ENCODE results near the gene LHX3.
"Not testable (repeated sequence)": the region's sequence is repeated elsewhere in the genome, so short reads cannot be mapped to it uniquely, and the experiment has no call there.

Gene LHX3

GRCh38 chr9:136152931-136153330 lies 52.0 kb downstream of the LHX3 start:
- Mint-ChIP-seq H3K4me1 (peaks cover 48% of the 10 kb centered on the region), H3K27ac (no peak overlapping the region), H3K36me3 (ENCODE audit: low read depth) (no peaks in the 10 kb centered on the region), H3K27me3 (ENCODE audit: low read depth, poor library complexity) (peaks cover 38% of the 10 kb centered on the region), H3K4me3 (no peak overlapping the region), H3K9me3 (no peaks in the 10 kb centered on the region)
- TF ChIP-seq CTCF (IDR thresholded peaks at IDR 0.05) = no peak
- no peak for DNase-seq

GRCh38 chr9:136152543-136152866 lies 52.4 kb downstream of the LHX3 start:
- Mint-ChIP-seq H3K27me3 (ENCODE audit: low read depth, poor library complexity) (peaks cover 34% of the 10 kb centered on the region), H3K9me3 (no peaks in the 10 kb centered on the region), H3K27ac (no peak overlapping the region), H3K4me1 (peaks cover 45% of the 10 kb centered on the region), H3K36me3 (ENCODE audit: low read depth) (no peaks in the 10 kb centered on the region), H3K4me3 (peak overlapping the region; percentile 7)
- no peak for TF ChIP-seq CTCF (IDR thresholded peaks at IDR 0.05)
- no peak for DNase-seq

- peak overlapping the region; percentile 7 for H3K4me3 Mint-ChIP-seq
- H3K27ac Mint-ChIP-seq = no peak overlapping the region
- H3K4me1 Mint-ChIP-seq = peaks cover 40% of the 10 kb centered on the region
- no peaks in the 10 kb centered on the region for H3K36me3 Mint-ChIP-seq (ENCODE audit: low read depth)
- peaks cover 30% of the 10 kb centered on the region for H3K27me3 Mint-ChIP-seq (ENCODE audit: low read depth, poor library complexity)
- TF ChIP-seq CTCF (IDR thresholded peaks at IDR 0.05) = no peak
- no peaks in the 10 kb centered on the region for H3K9me3 Mint-ChIP-seq
- DNase-seq = no peak
These were observed 52.9 kb downstream of the LHX3 start for GRCh38 chr9:136151848-136152542.

GRCh38 chr9:136151214-136151804 lies 53.6 kb downstream of the LHX3 start:
- Mint-ChIP-seq H3K36me3 (ENCODE audit: low read depth) (no peaks in the 10 kb centered on the region), H3K4me3 (no peak overlapping the region), H3K27ac (no peak overlapping the region), H3K4me1 (peaks cover 33% of the 10 kb centered on the region), H3K27me3 (ENCODE audit: low read depth, poor library complexity) (peaks cover 30% of the 10 kb centered on the region), H3K9me3 (no peaks in the 10 kb centered on the region)
- no peak for DNase-seq
- TF ChIP-seq CTCF (IDR thresholded peaks at IDR 0.05) = no peak

GRCh38 chr9:136150664-136151213 lies 54.2 kb downstream of the LHX3 start:
- not testable (repeated sequence) for H3K4me3 Mint-ChIP-seq; H3K36me3 Mint-ChIP-seq (ENCODE audit: low read depth); H3K27ac Mint-ChIP-seq; DNase-seq; H3K9me3 Mint-ChIP-seq
- H3K4me1 Mint-ChIP-seq = peaks cover 29% of the 10 kb centered on the region
- H3K27me3 Mint-ChIP-seq (ENCODE audit: low read depth, poor library complexity) = peaks cover 34% of the 10 kb centered on the region

- Mint-ChIP-seq H3K36me3 (ENCODE audit: low read depth) (no peaks in the 10 kb centered on the region), H3K27me3 (ENCODE audit: low read depth, poor library complexity) (peaks cover 33% of the 10 kb centered on the region), H3K4me3 (no peak overlapping the region), H3K9me3 (no peaks in the 10 kb centered on the region), H3K27ac (no peak overlapping the region), H3K4me1 (peaks cover 20% of the 10 kb centered on the region)
- TF ChIP-seq CTCF (IDR thresholded peaks at IDR 0.05) = no peak
- DNase-seq = no peak
These were observed 55.1 kb downstream of the LHX3 start for GRCh38 chr9:136149853-136150252.
